ENCODE results near the gene U2AF1L4.
A peak's percentile ranks its signal among the peaks of the same experiment; 100 is the strongest.

U2AF1L4 gene

GRCh38 chr19:35788205-35788960, 43.2 kb upstream of the U2AF1L4 start:
- POLR2A ChIA-PET = interaction anchor here (0.6 to 3.3 kb wide), 7 partner anchors 8 to 282 kb away, joined by 3 to 13 read pairs (median 3); no protein-coding TSS in a partner anchor
- CTCF ChIA-PET = interaction anchor here (0.6 to 1.1 kb wide), 6 partner anchors 13 to 732 kb away, joined by 3 read pairs; no protein-coding TSS in a partner anchor

GRCh38 chr19:35787227-35787799, 42.1 kb upstream of the U2AF1L4 start:
- CTCF ChIA-PET = interaction anchor here (0.6 to 1.1 kb wide), 2 partner anchors 14 to 718 kb away, joined by 3 read pairs; no protein-coding TSS in a partner anchor
- POLR2A ChIA-PET = interaction anchor here (0.5 to 0.7 kb wide), 2 partner anchors 88 to 106 kb away, joined by 3 to 4 read pairs; no protein-coding TSS in a partner anchor
- H3K27ac ChIP-seq (ENCODE audit: extremely low read depth, low read depth, low read length) = no peak overlapping the region
- H3K9me3 ChIP-seq (ENCODE audit: control insufficient read depth, insufficient read depth, low read depth, low read length) = no peaks in the 10 kb centered on the region
- peaks cover 12 to 13% of the 10 kb centered on the region in 2 experiments for H3K36me3 ChIP-seq (ENCODE audit: control insufficient read depth in 2 of 2, insufficient read depth in 1 of 2, low read length in 2 of 2)
- H3K4me1 ChIP-seq (ENCODE audit: control insufficient read depth, insufficient read depth, low read length) = no peaks in the 10 kb centered on the region
- H3K4me3 ChIP-seq (ENCODE audit: low read depth, low read length) = no peak overlapping the region
- TF ChIP-seq ZNF830 (tag by site-specific recombination; IDR thresholded peaks at IDR 0.05; ENCODE audit: low read depth) (no peak), ZBTB20 (tag by site-specific recombination; IDR thresholded peaks at IDR 0.05) (no peak), SP7 (tag by site-specific recombination; IDR thresholded peaks at IDR 0.05) (no peak), ZNF521 (tag by site-specific recombination; IDR thresholded peaks at IDR 0.05) (no peak), ZNF335 (tag by site-specific recombination; conservative IDR thresholded peaks at IDR 0.05) (no peak), ZNF654 (tag by site-specific recombination; IDR thresholded peaks at IDR 0.05; ENCODE audit: low read depth) (no peak), GLIS1 (tag by site-specific recombination; IDR thresholded peaks at IDR 0.05) (no peak), ZNF394 (tag by site-specific recombination; IDR thresholded peaks at IDR 0.05; ENCODE audit: borderline replicate concordance) (no peak), ZNF341 (tag by site-specific recombination; IDR thresholded peaks at IDR 0.05; ENCODE audit: low read depth) (no peak), ZNF311 (tag by site-specific recombination; IDR thresholded peaks at IDR 0.05; ENCODE audit: borderline replicate concordance) (no peak), ZNF704 (tag by site-specific recombination; IDR thresholded peaks at IDR 0.05) (no peak), ZNF184 (tag by site-specific recombination; IDR thresholded peaks at IDR 0.05) (no peak), PATZ1 (tag by site-specific recombination; IDR thresholded peaks at IDR 0.05) (0 out of 2 replicates have a peak, but pooled peaks have one; percentile 20), ZNF26 (tag by site-specific recombination; IDR thresholded peaks at IDR 0.05) (no peak), KLF8 (tag by site-specific recombination; IDR thresholded peaks at IDR 0.05) (peak; percentile 42; the same call in 1 of the 2 replicates), ZIC2 (tag by site-specific recombination; IDR thresholded peaks at IDR 0.05) (peak; percentile 39; the same call in 1 of the 2 replicates), SP3 (tag by site-specific recombination; IDR thresholded peaks at IDR 0.05) (no peak), GLI2 (tag by site-specific recombination; IDR thresholded peaks at IDR 0.05; ENCODE audit: borderline replicate concordance, low read depth) (no peak)

More at GRCh38 chr19:35788205-35788960, 43.2 kb upstream of the U2AF1L4 start:
- no peak overlapping the region for H3K27ac ChIP-seq (ENCODE audit: extremely low read depth, low read depth, low read length)
- H3K4me1 ChIP-seq (ENCODE audit: control insufficient read depth, insufficient read depth, low read length) = no peaks in the 10 kb centered on the region
- H3K36me3 ChIP-seq (ENCODE audit: control insufficient read depth in 2 of 2, insufficient read depth in 1 of 2, low read length in 2 of 2) = peaks cover 7 to 10% of the 10 kb centered on the region in 2 experiments
- H3K9me3 ChIP-seq (ENCODE audit: control insufficient read depth, insufficient read depth, low read depth, low read length) = no peaks in the 10 kb centered on the region
- H3K4me3 ChIP-seq (ENCODE audit: low read depth, low read length) = no peak overlapping the region
- TF ChIP-seq ZNF585B (tag by site-specific recombination; IDR thresholded peaks at IDR 0.05) = no peak
- no peak for TF ChIP-seq PRDM1 (tag by site-specific recombination; IDR thresholded peaks at IDR 0.05)
- 0 out of 2 replicates have a peak, but pooled peaks have one; percentile 33 for TF ChIP-seq PATZ1 (tag by site-specific recombination; IDR thresholded peaks at IDR 0.05)
- no peak for TF ChIP-seq ZSCAN18 (tag by site-specific recombination; IDR thresholded peaks at IDR 0.05)

Measured in HEK293 (cell line).